ENCODE results near the gene RALBP1.

GRCh38 chr18:9466846-9467245 is 8.5 kb upstream of the RALBP1 start:
- TF ChIP-seq TAF1 (IDR thresholded peaks at IDR 0.05; ENCODE audit: low read depth, low read length): no peak
- no peak for TF ChIP-seq CTCF (IDR thresholded peaks at IDR 0.05; ENCODE audit: control extremely low read depth in 1 of 3, insufficient read depth in 1 of 3, low read depth in 1 of 3, low read length in 3 of 3)
- no peak for TF ChIP-seq POU5F1 (IDR thresholded peaks at IDR 0.05; ENCODE audit: low read depth, low read length)
- no peak for TF ChIP-seq SUZ12 (IDR thresholded peaks at IDR 0.05; ENCODE audit: low read length)
- TF ChIP-seq NRF1 (IDR thresholded peaks at IDR 0.05; ENCODE audit: low read depth, low read length): no peak
- no peak for TF ChIP-seq MAX (IDR thresholded peaks at IDR 0.05)
- TF ChIP-seq GABPA (IDR thresholded peaks at IDR 0.05; ENCODE audit: borderline replicate concordance, insufficient read depth, low read length): no peak
- TF ChIP-seq SIN3A (conservative IDR thresholded peaks at IDR 0.05 in 1 of 2, IDR thresholded peaks at IDR 0.05 in 1 of 2; ENCODE audit: low read depth in 1 of 2, low read length in 2 of 2): no peak
- no peak for TF ChIP-seq EP300 (IDR thresholded peaks at IDR 0.05; ENCODE audit: borderline replicate concordance in 1 of 2, low read depth in 2 of 2, low read length in 2 of 2)
- TF ChIP-seq EGR1 (IDR thresholded peaks at IDR 0.05; ENCODE audit: borderline replicate concordance, low read depth, low read length): no peak
- no peak for TF ChIP-seq POLR2A (IDR thresholded peaks at IDR 0.05; ENCODE audit: control extremely low read depth in 1 of 2, low read depth in 2 of 2, low read length in 2 of 2)

Data from H1 (cell line).